ENCODE data around the gene CHMP1A. TPM values are rescaled to one million over a fixed set of nuclear protein-coding genes. Genes with fewer than 3 reads are reported as not detected.

CHMP1A gene
- total RNA-seq, 4 donors from 2014 or later: 40.4 to 64.3 (median 50.3) TPM

GRCh38 chr16:89655062-89655643, 2.4 kb downstream of the CHMP1A start:
- TF ChIP-seq, protein P1, sequence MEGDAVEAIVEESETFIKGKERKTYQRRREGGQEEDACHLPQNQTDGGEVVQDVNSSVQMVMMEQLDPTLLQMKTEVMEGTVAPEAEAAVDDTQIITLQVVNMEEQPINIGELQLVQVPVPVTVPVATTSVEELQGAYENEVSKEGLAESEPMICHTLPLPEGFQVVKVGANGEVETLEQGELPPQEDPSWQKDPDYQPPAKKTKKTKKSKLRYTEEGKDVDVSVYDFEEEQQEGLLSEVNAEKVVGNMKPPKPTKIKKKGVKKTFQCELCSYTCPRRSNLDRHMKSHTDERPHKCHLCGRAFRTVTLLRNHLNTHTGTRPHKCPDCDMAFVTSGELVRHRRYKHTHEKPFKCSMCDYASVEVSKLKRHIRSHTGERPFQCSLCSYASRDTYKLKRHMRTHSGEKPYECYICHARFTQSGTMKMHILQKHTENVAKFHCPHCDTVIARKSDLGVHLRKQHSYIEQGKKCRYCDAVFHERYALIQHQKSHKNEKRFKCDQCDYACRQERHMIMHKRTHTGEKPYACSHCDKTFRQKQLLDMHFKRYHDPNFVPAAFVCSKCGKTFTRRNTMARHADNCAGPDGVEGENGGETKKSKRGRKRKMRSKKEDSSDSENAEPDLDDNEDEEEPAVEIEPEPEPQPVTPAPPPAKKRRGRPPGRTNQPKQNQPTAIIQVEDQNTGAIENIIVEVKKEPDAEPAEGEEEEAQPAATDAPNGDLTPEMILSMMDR (IDR thresholded peaks at IDR 0.05; ENCODE audit: low read depth): no peak

DNA sequence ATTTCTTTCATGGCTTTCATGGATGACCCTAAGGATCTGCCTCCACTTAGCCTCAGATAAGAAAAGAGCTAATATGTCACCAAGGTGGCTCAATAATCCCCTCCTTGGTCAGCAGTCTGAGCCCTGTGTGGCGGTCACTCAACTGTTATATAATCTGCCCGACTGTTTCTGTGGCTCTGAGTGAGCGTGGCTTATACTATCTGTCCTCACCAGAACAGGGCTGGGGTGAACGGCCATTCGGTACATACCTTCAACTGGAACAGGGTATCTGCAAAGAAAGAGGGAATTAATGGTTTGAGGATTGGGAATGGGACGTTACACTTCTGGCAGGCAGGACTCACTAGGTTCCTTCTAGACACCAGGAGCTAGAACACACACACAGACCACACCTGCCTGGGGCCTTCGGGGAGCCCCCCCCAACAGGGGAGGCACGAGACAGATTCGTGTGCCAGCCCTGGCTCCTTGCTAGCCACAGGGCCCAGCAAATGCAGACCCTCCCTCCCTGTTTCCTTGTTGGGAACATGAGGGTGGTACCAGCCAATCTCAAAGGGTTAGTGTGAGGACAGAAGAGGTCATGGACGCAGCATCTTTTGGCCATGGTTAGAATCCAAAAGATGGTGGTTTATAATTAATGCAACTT, 3.7 kb downstream of the CHMP1A start:
- TF ChIP-seq, protein P1 (IDR thresholded peaks at IDR 0.05; ENCODE audit: low read depth): no peak

GRCh38 chr16:89651584-89651983, 5.9 kb downstream of the CHMP1A start:
- TF ChIP-seq, protein P1 (IDR thresholded peaks at IDR 0.05; ENCODE audit: low read depth): no peak

GRCh38 chr16:89646906-89647305, 10.6 kb downstream of the CHMP1A start:
- TF ChIP-seq, protein P1 (IDR thresholded peaks at IDR 0.05; ENCODE audit: low read depth): no peak

- TF ChIP-seq, protein P1 (IDR thresholded peaks at IDR 0.05; ENCODE audit: low read depth): no peak
Measured at GRCh38 chr16:89646270-89646669, 11.2 kb downstream of the CHMP1A start.

DNA sequence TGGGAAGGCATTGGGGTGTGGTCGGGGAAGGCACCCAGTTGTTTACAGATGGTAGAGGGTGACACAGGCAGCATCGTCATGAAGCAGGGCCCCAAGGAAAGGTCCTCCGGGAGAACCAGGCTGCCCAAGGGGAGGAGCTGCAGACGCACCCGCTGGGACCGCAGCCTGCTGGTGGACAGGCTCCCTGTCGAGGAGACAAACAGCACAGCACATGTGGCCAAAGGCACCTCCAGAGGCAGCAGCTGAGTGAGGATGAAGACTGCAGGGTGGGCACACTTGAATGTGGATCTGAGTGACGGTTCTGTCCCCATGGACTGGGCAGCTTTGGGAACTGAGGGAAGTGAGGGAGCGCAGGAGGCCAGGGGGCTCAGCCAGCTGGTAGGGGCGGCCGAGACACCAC, 12.4 kb downstream of the CHMP1A start:
- TF ChIP-seq, protein P1 (IDR thresholded peaks at IDR 0.05; ENCODE audit: low read depth): no peak

DNA sequence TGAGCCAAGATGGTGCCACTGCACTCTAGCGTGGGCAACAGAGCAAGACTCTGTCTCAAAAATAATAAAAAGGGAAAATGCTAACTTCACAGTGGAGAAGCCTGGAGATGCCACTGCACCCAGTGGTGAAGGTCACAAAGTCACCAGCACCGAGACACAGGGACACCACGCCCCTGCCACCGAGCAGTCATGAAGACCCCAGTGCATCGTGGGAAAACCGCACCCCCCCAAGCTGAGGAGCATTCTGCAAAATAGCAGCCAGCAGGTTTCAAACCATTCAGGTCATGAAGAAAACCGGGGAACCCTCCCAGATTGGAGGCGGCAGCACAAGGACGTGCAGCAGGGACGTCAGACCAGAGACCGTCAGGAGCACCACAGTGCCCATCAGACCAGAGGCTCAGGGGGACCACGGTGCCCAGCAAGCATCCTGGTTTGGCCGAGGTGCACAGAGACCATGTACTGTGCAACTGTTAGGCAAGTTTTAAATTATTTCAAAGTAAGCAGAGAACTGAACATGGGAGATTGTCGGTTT, 13.7 kb downstream of the CHMP1A start:
- TF ChIP-seq, protein P1 (IDR thresholded peaks at IDR 0.05; ENCODE audit: low read depth): no peak

Measured in subcutaneous adipose tissue (tissue), 4 donors.